ENCODE data around the gene CYCS.
"Not testable (repeated sequence)": the region's sequence is repeated elsewhere in the genome, so short reads cannot be mapped to it uniquely, and the experiment has no call there.

Gene CYCS

DNA sequence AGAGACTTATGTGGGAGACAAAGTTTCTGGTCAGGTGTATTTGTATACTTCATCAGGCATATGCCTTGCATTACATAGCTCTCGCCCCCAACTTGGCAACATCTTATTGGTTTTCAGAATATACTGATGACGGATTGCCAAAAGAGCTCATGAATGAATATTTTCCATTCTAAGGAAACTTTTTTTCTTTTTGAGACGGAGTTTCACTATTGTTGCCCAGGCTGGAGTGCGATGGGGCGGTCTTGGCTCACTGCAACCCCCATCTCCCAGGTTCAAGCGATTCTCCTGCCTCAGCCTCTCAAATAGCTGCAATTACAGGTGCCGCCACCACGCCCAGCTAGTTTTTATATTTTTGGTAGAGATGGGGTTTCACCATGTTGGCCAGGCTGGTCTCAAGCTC is 6.0 kb downstream of the CYCS start:
- no peak overlapping the region for H3K4me3 ChIP-seq (ENCODE audit: low read depth, low read length)

DNA sequence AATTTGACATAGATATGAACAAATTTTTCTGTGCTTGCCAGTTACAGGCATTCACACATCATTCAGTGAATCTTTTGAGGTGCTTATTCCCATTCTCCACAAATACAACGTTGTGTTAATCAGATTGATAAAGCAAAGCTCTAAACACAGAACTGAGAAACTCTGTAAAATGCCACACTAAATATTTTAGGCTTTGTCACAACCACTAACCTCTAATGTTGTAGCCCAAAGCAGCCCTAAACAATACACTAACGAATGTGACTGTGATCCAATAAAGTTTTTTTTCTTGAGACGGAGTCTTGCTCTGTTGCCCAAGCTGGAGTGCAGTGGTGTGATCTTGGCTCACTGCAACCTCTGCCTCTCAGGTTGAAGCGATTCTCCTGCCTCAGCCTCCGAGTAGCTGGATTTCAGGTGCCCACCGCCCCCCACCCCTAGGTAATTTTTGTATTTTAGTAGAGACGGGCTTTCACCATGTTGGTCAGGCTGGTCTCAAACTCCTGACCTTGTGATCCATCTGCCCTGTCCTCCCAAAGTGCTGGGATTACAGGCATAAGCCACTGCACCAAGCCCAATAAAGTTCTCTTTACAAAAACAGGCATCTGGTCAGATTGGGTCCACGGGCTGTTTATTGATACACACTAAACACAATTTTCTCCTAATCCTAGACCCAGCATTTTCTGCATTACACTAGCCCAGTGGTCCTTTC is 6.9 kb downstream of the CYCS start:
- H3K4me3 ChIP-seq (ENCODE audit: low read depth, low read length): no peak overlapping the region

DNA sequence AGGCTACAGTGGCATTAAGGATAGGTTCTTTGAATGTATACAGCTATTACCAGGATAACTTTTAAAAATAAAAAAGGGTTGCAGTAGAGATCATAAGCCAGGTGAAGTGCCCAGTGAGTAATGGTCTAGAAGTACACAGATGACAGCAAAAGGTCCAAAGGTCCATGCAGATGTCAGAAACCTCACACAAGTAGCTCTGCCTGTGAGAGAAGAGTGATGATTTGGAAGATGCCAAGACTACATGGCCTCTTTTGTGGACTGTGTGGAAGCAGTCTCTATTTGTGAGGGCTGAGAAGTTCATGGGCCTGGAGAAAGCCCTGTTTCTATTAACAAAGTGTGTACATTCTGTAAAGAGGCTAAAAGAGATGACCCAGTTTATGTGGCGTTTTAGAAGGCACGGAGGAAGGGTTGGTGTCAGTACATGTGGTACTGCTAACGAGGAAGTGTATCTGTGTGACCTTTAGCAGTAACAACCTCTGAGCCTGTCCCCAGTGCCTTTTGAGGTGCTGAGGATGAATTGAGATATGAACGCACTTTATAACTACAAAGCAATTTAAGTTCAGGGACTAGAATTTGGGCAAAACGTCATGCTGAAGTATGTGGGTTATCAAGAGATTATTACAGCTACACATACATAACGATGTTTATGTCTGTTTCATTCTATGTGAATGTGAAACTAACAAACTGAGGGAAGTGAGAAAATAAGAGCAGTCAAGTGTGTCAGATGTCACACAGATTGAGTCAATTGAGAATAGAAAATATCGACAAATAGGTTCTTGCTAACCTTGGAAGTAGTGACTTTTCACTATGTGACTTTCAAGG is 7.6 kb downstream of the CYCS start:
- H3K4me3 ChIP-seq (ENCODE audit: low read depth, low read length): no peak overlapping the region

DNA sequence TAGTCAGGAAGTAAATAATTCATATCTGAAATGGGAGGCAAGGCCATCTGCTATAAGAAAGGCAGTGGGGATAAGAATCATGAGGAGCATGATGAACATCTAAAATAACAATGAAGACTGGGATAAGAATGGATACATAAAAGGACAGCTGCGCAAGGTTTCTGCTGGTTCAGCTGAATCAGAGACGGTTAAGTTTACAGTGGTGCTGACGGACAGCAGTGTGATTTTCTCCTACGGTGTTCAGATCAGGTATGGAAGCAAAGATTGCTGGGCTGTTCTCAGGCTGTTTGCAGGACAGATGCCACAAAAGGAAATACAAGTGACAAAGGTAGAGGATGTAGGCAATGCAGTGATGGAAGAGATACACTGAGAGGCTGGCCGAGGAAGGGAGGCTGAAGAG is 8.4 kb downstream of the CYCS start:
- no peak overlapping the region for H3K4me3 ChIP-seq (ENCODE audit: low read depth, low read length)

DNA sequence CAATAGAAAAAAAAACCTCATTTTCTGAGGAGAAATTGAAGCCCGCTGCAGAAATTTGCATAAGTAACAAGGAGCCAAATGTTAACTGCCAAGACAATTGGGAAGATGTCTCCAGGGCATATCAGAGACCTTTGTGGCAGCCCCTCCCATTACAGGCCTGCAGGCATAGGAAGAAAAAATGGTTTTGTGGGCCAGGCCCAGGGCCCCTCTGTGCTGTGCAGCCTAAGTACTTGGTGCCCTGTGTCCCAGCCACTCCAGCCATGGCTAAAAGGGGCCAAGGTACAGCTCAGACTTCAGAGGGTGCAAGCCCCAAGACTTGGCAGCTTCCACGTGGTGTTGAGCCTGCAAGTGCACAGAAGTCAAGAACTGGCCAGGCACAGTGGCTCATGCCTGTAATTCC is 14.5 kb downstream of the CYCS start:
- H3K4me3 ChIP-seq (ENCODE audit: low read depth, low read length): not testable (repeated sequence)

DNA sequence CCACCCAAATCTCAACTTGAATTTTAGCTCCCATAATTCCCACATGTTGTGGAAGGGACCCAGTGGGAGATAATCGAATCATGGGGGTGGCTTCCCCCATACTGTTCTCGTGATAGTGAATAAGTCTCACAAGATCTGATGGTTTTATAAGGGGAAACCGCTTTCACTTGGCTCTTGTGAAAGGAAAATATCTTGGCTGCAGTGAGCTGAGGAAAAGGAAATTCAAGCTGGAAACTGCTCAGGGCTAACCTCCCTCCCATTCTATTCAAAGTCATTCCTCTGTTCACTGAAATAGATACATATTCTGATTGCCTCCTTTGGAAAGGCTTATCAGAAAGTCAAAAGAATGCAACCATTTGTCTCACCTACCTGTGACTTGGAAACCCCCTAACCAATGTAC is 15.8 kb downstream of the CYCS start:
- H3K4me3 ChIP-seq (ENCODE audit: low read depth, low read length): no peak overlapping the region

DNA sequence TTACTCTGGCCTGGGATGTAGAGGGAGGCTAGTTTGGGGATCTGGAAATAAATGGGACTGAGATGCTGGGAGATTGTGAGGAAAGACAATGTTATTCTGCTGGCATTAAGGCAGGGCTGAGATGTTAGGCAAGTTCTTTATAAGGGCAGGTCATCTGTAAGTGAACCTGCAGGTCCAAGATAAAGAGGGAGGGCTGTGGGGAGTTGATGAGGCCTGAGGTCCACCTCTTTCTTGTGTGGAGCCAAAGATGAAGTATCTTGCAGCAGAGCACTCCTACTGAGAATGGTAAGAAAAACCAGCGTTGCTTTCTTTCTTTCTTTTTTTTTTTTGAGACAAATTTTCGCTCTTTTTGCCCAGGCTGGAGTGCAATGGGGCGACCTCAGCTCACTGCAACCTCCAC is 19.1 kb downstream of the CYCS start:
- no peak overlapping the region for H3K4me3 ChIP-seq (ENCODE audit: low read depth, low read length)

DNA sequence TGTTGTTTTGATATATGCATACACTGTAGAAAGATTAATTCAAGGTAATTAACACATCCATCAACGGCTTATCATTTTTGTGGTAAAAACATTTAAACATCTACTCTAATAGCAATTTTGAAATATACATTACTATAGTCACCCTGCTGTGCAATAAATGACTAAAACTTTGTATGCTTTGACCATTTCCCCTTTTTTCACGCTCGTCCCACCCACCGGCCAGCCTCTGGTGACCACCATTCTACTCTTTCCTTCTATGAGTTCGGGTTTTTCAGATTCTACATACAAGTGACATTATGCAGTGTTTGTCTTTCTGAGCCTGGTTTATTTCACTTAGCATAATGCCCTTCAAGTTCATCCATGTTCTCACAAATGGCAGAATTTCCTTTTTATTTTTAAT is 21.3 kb downstream of the CYCS start:
- no peak overlapping the region for H3K4me3 ChIP-seq (ENCODE audit: low read depth, low read length)

DNA sequence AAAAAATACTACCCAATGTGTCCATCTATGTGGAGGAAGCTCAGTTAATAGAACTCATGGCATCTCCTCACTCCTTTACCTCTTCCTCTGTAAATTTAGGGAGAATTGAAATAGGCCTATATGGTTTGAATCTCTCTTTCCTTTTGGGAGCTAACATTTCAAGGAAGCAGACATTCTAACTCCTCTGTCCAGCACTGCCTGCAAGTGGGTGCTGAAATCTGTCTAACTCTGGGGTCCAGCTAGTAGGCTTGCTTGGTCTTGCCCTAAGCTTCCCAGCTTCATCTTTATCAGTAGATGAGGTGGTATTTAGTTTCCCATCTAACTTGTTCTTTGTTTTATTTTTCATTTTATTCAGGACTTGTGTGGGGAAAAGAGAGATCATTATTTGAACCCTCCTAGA is 23.2 kb downstream of the CYCS start:
- H3K4me3 ChIP-seq (ENCODE audit: low read depth, low read length): no peak overlapping the region

DNA sequence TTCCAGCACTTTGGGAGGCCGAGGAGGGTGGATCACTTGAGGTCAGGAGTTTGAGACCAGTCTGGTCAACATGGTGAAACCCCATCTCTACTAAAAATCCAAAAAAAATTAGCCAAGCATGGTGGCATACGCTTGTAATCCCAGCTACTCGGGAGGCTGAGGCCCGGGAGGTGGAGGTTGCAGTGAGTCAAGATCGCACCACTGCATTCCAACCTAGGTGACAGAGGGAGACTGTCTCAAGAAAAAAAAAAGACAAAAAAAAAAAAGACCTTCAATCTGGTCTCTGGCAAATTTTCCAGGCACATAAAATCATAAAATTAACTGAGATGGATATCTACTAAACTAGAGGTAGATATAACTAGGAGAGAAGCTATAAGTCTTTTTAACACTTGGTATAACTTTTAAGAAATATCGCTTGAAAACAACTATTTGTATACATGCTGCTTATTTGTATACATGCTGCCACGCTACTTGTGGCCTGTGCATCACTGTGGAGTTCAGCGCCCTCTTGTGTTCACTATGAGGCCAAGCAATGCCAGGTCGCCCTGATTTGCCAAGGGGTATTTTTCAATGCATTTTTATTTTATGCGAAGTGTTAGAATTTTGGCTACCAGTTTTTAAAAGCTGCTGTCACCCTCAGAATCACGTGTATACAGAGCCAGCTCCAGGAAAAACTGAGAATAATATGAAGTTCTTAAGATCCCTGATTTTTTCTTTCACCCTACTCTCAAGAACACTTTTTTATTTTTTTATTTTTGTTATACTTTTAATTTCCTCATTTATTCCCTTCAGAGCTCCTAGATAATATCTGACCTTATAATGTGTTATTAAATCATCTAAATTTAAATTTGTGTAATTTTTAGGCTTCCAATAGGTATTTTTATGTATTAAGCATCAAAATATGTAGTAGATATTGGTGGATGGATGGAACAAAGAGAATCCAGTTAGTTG is 26.7 kb downstream of the CYCS start:
- no peak overlapping the region for H3K4me3 ChIP-seq (ENCODE audit: low read depth, low read length)

DNA sequence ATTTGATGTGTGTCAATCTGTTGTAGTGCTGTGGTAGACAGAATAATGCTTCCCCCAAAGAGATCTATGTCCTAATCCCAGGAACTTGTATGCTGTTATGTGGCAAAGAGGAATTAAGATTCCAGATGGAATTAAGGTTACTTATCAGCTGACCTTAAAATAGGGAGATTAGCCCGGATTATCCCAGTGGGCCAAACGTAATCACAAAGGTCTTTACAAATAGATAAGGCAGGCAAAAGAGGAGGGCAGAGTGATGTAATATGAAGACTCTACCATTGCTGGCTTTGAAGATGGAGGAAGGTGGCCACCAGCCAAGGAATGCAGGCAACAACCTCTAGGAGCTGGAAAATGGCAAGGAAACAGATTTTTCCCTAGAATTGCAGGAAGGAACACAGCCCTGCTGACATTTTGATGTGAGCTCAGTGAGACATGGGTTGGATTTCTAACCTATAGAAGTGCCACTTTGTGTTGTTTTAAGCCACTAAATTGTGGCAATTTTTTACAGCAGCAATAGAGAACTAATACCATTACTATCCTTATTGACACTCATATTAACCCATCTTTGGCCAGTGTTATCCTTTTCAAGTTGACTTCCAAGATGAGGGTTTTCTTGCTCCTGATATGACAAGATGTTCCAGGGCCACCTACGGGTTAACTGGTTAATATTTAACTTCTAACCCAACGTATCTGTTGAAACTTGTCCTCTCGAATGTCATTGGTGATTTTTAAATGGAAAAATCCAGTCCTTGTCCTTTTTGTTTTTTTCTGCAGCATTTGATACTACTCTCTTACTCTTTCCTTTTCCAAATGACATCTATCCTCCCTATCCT is 29.3 kb downstream of the CYCS start:
- no peak overlapping the region for H3K4me3 ChIP-seq (ENCODE audit: low read depth, low read length)

DNA sequence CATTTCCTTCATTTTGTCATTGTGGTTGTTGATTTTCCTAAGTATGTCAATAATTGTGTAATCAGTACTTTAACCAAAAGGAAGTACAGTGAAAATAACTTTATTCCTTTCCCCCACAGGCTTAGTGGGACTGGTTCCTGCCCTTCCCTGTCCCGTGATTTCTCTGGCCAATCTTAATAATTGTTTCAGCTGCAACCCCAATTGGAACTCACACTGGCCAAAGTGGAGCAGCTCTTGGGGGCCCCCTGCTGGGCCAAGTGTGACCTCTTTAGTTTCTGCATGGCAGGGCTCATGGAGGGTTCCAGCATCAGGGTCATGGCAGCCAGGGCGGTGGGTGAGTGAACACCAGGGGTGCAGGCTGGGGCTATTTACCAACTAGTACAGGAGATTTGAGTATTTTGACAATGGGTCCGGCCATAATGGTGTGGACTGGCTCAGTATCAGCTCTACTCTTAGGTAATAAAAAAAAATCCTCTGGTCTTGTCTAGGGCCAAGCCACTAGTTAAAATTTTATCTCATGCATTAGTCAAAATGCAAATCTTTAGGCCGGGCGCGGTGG is 31.7 kb downstream of the CYCS start:
- no peak overlapping the region for H3K4me3 ChIP-seq (ENCODE audit: low read depth, low read length)

DNA sequence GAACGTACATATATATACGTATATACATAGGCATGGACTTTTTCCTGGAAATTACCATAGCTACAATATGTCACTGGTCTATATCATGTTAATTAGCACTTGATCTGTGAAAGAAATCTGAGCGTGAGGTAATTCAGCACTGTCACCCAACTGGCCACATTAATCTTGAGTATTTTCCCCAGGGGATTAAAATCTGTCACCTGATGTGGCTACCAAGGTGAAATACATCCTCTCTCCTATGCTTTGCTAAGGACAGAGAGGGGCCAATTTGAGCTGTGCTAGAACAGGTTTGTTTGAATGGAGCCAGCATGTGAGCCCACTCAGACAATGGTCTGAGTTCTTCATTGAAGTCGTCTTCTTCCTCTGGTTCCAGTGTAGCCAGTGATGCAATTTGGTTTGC is 33.3 kb downstream of the CYCS start:
- no peak overlapping the region for H3K4me3 ChIP-seq (ENCODE audit: low read depth, low read length)

DNA sequence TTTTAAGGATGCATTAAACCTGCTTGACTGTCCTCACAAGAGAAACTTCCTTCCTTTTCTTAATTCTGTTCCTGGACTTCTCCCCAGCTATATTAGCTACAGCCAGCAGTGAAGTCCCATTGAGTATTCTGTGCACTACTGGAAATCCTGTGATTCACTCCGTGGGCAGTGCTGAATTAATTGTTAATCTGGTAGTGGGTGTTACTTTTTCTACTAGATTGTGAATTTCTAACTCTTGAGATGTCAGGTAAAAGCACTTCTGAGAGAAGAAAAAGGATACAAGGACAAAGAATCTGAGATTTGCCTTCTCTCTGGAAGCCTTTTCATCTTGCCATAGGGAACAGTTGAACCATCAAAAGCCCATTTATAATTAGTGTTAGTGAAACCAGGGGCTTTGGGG is 33.9 kb downstream of the CYCS start:
- H3K4me3 ChIP-seq (ENCODE audit: low read depth, low read length): no peak overlapping the region

DNA sequence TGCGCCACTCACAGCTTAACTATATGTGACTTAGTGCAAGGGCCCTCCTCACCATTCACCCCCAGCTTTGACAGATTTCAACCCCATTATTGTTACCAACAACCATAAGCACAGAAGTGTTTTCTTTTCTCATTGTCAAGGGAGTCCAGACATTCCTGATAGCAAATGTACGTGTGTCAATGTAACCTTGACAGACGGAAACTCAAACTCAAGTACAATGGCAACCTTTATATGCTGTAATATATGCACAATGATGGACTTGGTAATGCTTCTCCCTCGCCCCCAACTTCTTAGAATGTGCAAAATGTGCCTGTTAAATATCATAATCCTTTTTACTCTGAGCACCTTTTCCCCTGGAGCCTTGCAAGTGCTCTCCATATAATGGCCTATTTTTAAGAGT is 34.7 kb downstream of the CYCS start:
- H3K4me3 ChIP-seq (ENCODE audit: low read depth, low read length): no peak overlapping the region

DNA sequence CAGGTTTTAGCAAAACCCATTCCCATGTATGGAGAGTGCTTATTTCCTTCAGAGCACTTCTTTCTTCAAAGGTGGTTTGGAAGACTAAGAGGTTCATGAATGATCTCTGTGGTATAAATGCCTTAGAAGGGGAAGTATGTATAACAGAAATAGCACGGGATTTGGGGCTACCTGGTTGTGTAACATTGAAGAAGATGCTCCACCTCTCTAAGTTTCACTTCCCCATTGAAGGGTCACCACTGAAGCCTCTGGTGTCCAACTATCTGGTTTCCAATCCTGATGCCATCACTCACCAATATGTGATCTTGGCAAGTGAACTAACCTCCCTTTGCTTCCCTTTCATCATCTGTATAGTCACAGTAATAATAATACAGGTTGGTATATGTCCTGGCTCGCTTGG is 37.2 kb downstream of the CYCS start:
- no peak overlapping the region for H3K4me3 ChIP-seq (ENCODE audit: low read depth, low read length)

DNA sequence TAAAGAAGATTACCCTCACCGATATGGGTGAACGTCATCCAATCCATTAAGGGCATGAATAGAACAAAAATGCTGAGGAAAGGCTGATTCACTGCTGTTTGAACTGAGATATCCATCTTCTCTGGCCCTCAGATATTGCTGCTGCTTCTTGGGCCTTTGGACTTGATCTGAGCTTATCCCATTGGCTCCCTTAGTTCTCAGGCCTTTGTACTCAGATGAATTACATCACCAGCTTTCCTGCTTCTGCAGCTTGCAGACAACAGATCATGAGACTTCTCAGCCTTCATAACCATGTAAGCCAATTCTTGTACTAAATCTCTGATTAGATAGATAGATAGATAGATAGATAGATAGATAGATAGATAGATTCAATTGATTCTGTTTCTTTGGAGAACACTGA is 40.2 kb downstream of the CYCS start:
- H3K4me3 ChIP-seq (ENCODE audit: low read depth, low read length): no peak overlapping the region

DNA sequence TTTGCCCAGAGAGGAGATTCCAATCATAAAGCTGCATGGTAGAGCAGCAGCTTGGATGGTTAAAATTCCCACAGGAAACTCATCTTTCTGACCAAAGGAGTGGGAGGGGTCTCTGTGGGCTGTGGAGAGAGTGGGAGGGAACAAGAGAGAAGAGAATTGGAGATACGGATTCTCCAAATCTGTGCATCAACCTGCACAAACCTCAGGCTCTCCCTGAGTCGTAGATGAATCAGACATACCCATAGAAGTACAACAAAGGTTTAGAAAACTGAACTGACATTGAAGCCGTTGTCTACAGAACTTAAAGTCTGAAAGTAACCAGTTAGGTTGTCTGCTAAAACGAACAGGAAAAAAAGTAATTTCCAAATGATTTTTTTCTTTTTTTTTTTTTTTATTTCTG is 41.9 kb downstream of the CYCS start:
- H3K4me3 ChIP-seq (ENCODE audit: low read depth, low read length): no peak overlapping the region

DNA sequence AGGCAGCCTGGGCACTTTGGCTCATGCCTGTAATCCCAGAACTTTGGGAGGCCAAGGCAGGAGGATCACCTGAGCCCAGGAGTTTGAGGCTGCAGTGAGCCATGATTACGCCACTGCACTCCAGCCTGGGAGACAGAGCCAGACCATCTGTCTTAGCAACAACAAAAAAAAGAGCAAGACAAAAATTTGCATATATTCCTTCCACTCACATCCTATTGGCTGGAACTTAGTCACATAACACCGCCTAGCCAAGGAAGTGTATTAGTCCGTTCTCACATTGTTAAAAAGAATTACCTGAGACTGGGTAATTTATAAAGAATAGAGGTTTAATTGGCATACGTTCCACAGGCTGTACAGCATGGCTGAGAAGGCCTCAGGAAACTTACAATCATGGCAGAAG is 43.0 kb downstream of the CYCS start:
- not testable (repeated sequence) for H3K4me3 ChIP-seq (ENCODE audit: low read depth, low read length)

DNA sequence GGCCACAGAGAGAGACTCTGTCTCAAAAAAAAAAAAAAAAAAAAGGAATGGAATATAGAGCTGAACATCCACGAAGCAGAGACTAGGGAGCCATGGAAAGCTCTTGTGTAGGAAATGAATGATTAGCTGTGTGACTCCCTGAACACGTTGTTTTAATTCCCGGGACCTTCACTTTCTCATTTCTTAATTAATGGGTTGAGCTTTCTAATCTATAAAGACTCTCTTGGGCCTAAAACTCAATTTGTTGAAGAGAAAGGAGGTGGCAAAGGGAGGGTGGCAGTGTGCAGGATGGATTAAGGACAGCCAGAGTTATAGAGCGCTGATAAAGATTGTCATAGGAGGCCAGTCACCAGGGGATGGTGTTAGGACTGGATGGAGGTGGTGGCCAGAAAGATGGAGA is 48.0 kb downstream of the CYCS start:
- no peak overlapping the region for H3K4me3 ChIP-seq (ENCODE audit: low read depth, low read length)
